ENCODE data around the gene PMPCA.

DNA sequence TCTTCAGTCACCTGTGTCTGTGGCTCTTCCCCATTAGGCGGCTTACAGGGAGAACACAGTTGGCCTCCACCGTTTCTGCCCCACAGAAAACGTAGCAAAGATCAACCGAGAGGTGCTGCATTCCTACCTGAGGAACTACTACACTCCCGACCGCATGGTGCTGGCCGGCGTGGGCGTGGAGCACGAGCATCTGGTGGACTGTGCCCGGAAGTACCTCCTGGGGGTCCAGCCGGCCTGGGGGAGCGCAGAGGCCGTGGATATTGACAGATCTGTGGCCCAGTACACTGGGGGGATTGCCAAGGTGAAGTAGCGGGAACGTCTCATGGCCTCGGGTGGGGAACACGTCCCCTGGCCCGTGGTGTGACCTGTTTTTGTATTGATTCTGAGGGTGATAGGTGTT, 6.5 kb downstream of the PMPCA start:
- TF ChIP-seq YY1 (IDR thresholded peaks at IDR 0.05; ENCODE audit: low read depth), result no peak
- no peak for TF ChIP-seq TAF1 (IDR thresholded peaks at IDR 0.05; ENCODE audit: low read depth)
- no peak for TF ChIP-seq TEAD4 (IDR thresholded peaks at IDR 0.05)

Measured in Ishikawa (cell line).